Measurements from ENCODE around the gene FNTB. TPM values are rescaled to one million over a fixed set of nuclear protein-coding genes. Genes with fewer than 3 reads are reported as not detected.

FNTB gene
- total and polyA plus RNA-seq, 9 of the 15 experiments (the other 6 are each of a cell fraction or from before 2014, with no cell fraction given), result 6.9 to 23.2 (median 12.2) TPM

- TF ChIP-seq TSHZ1 (CRISPR knock-in tag; IDR thresholded peaks at IDR 0.05) (no peak), CREB1 (IDR thresholded peaks at IDR 0.05) (peak; percentile 21; the same call in 1 of the 2 replicates), CREB1 (CRISPR knock-in tag; IDR thresholded peaks at IDR 0.05) (no peak), DACH1 (IDR thresholded peaks at IDR 0.05; ENCODE audit: partially characterized antibody) (peak; percentile 88), SMARCC2 (IDR thresholded peaks at IDR 0.05; ENCODE audit: low read depth) (0 out of 2 replicates have a peak, but pooled peaks have one; percentile 27), GABPA (tag; conservative IDR thresholded peaks at IDR 0.05; ENCODE audit: low read depth) (no peak; the same call in 1 of the 2 replicates), ZNF766 (CRISPR knock-in tag; conservative IDR thresholded peaks at IDR 0.05) (0 out of 2 replicates have a peak, but pooled peaks have one; percentile 28), RAD21 (CRISPR knock-in tag; conservative IDR thresholded peaks at IDR 0.05 in 1 of 2, IDR thresholded peaks at IDR 0.05 in 1 of 2) (0 out of 4 replicates have a peak, but pooled peaks of 1 of the 2 experiments have one; percentile 10), MBD1 (CRISPR knock-in tag; IDR thresholded peaks at IDR 0.05) (no peak), NBN (IDR thresholded peaks at IDR 0.05; ENCODE audit: low read depth) (no peak), PATZ1 (CRISPR knock-in tag; IDR thresholded peaks at IDR 0.05; ENCODE audit: borderline replicate concordance) (no peak), ATF7 (IDR thresholded peaks at IDR 0.05) (no peak; the same call in 1 of the 2 replicates), FOXA1 (IDR thresholded peaks at IDR 0.05; ENCODE audit: borderline replicate concordance) (no peak), MLX (CRISPR knock-in tag; conservative IDR thresholded peaks at IDR 0.05) (no peak), BRD9 (IDR thresholded peaks at IDR 0.05; ENCODE audit: low read depth, partially characterized antibody) (peak; percentile 2), CREB3L1 (IDR thresholded peaks at IDR 0.05; ENCODE audit: borderline replicate concordance, low read depth) (no peak), HDAC2 (IDR thresholded peaks at IDR 0.05) (peak; percentile 40; the same call in 1 of the 2 replicates)
These were observed 120.5 kb downstream of the FNTB start (continued) for GRCh38 chr14:65107200-65107599.

Data from K562 (cell line).